GM18498 (cell line): ENCODE measurements around the gene NPAS3.

Source experiments
- ATAC-seq: cut with Tn5 transposase; IDR thresholded peaks from one replicate; pipeline ENCODE4 v1.9.1; 2021; ENCODE audit warnings: mild to moderate bottlenecking, moderate library complexity; ENCODE audit not compliant: unreplicated experiment

The NPAS3 gene

GRCh38 chr14:32940066-32940651 is 1.5 kb downstream of the NPAS3 start:
- no peak for ATAC-seq

GRCh38 chr14:32940711-32941667 is 2.3 kb downstream of the NPAS3 start:
- ATAC-seq: no peak

- ATAC-seq: no peak
Measured at GRCh38 chr14:32941668-32942065, 3.0 kb downstream of the NPAS3 start.

- no peak for ATAC-seq
Measured at GRCh38 chr14:32947081-32947480, 8.4 kb downstream of the NPAS3 start.

GRCh38 chr14:32947792-32948191 is 9.1 kb downstream of the NPAS3 start:
- ATAC-seq: no peak

- ATAC-seq: no peak
Measured at GRCh38 chr14:32950584-32950983, 11.9 kb downstream of the NPAS3 start.

GRCh38 chr14:32967421-32967820 is 28.7 kb downstream of the NPAS3 start:
- ATAC-seq: no peak

GRCh38 chr14:32968972-32969544 is 30.4 kb downstream of the NPAS3 start:
- ATAC-seq: no peak

- no peak for ATAC-seq
Measured at GRCh38 chr14:32977913-32978312, 39.2 kb downstream of the NPAS3 start.

GRCh38 chr14:32978691-32979255 is 40.1 kb downstream of the NPAS3 start:
- ATAC-seq: no peak

GRCh38 chr14:32980178-32980901 is 41.7 kb downstream of the NPAS3 start:
- ATAC-seq: no peak

- ATAC-seq: no peak
Measured at GRCh38 chr14:32980902-32981501, 42.3 kb downstream of the NPAS3 start.

GRCh38 chr14:32984241-32984930 is 45.7 kb downstream of the NPAS3 start:
- ATAC-seq: no peak

- ATAC-seq: no peak
Measured at GRCh38 chr14:32985866-32986265, 47.2 kb downstream of the NPAS3 start.

- no peak for ATAC-seq
Measured at GRCh38 chr14:32986791-32987540, 48.3 kb downstream of the NPAS3 start.

- no peak for ATAC-seq
Measured at GRCh38 chr14:32991691-32992090, 53.0 kb downstream of the NPAS3 start.

- ATAC-seq: no peak
Measured at GRCh38 chr14:32993921-32994320, 55.2 kb downstream of the NPAS3 start.

GRCh38 chr14:32996343-32996742 is 57.7 kb downstream of the NPAS3 start:
- ATAC-seq: no peak

- ATAC-seq: no peak
Measured at GRCh38 chr14:32998433-32998832, 59.8 kb downstream of the NPAS3 start.
